Sigmoid colon (tissue), 4 donors: Measurements from ENCODE around the gene MMAA.

Experiments
- CTCF ChIP-seq, 4 experiments: fragments of 450-650 bp in 3 of 4; fragments of 200-600 bp in 1 of 4; IDR thresholded peaks; one replicate each; pipeline ENCODE4 v1.5.1; 2016 to 2019; ENCODE audit warnings: antibody characterized with exemption in 4 of 4, mild to moderate bottlenecking in 3 of 4, moderate library complexity in 2 of 4
- POLR2AphosphoS5 ChIP-seq, 4 donors: sonication (generic); formaldehyde crosslinking; IDR thresholded peaks; one replicate each; pipeline ENCODE4 v1.6.1; 2017; ENCODE audit warnings: antibody characterized with exemption in 4 of 4

GRCh38 chr4:145587088-145587754, 32.0 kb upstream of the MMAA start:
- TF ChIP-seq CTCF (IDR thresholded peaks at IDR 0.05): no peak
- TF ChIP-seq POLR2AphosphoS5 (IDR thresholded peaks at IDR 0.05): no peak
